Measurements from ENCODE around the gene RASSF3.

The RASSF3 gene

GRCh38 chr12:64739778-64740177 is 129.5 kb downstream of the RASSF3 start:
- H3K27ac ChIP-seq: no peak overlapping the region
- TF ChIP-seq ZFX (IDR thresholded peaks at IDR 0.05): no peak
- no peak for TF ChIP-seq CTCF (conservative IDR thresholded peaks at IDR 0.05)

GRCh38 chr12:64740646-64741045 is 130.4 kb downstream of the RASSF3 start:
- no peak for TF ChIP-seq CTCF (conservative IDR thresholded peaks at IDR 0.05)
- TF ChIP-seq ZFX (IDR thresholded peaks at IDR 0.05): no peak
- no peak overlapping the region for H3K27ac ChIP-seq

- TF ChIP-seq CTCF (conservative IDR thresholded peaks at IDR 0.05) (no peak), ZFX (IDR thresholded peaks at IDR 0.05) (no peak)
- H3K27ac ChIP-seq: no peak overlapping the region
These were observed 132.1 kb downstream of the RASSF3 start for GRCh38 chr12:64742416-64742815.

- no peak for TF ChIP-seq ZFX (IDR thresholded peaks at IDR 0.05)
- no peak for TF ChIP-seq CTCF (conservative IDR thresholded peaks at IDR 0.05)
- H3K27ac ChIP-seq: no peak overlapping the region
These were observed 132.9 kb downstream of the RASSF3 start for GRCh38 chr12:64743206-64743605.

- TF ChIP-seq ZFX (IDR thresholded peaks at IDR 0.05) (no peak), CTCF (conservative IDR thresholded peaks at IDR 0.05) (no peak)
- no peak overlapping the region for H3K27ac ChIP-seq
These were observed 134.3 kb downstream of the RASSF3 start for GRCh38 chr12:64744422-64745258.

GRCh38 chr12:64745259-64745807 is 135.0 kb downstream of the RASSF3 start:
- no peak overlapping the region for H3K27ac ChIP-seq
- TF ChIP-seq ZFX (IDR thresholded peaks at IDR 0.05): no peak
- no peak for TF ChIP-seq CTCF (conservative IDR thresholded peaks at IDR 0.05)

- TF ChIP-seq ZFX (IDR thresholded peaks at IDR 0.05) (no peak), CTCF (conservative IDR thresholded peaks at IDR 0.05) (no peak)
- no peak overlapping the region for H3K27ac ChIP-seq
These were observed 135.7 kb downstream of the RASSF3 start for GRCh38 chr12:64745980-64746379.
